Measurements from ENCODE around the gene FGF14.

FGF14 gene

GRCh38 chr13:101959016-101959415 is 442.8 kb downstream of the FGF14 start:
- Histone ChIP-seq H3K9ac (ENCODE audit: low read depth, low read length) (no peak overlapping the region), H3K9me3 (ENCODE audit: insufficient read depth, low read depth, low read length) (no peaks in the 10 kb centered on the region), H3K4me1 (ENCODE audit: insufficient read depth, low read length) (0 out of 2 replicates have a peak, but pooled peaks cover 4% of the 10 kb centered on the region), H3K27me3 (ENCODE audit: insufficient read depth, low read length) (no peaks in the 10 kb centered on the region), H3K4me3 (ENCODE audit: low read length) (no peak overlapping the region), H3K27ac (ENCODE audit: low read length) (no peak overlapping the region), H3K36me3 (ENCODE audit: insufficient read depth, low read depth, low read length) (no peaks in the 10 kb centered on the region)

- Histone ChIP-seq H3K4me1 (ENCODE audit: insufficient read depth, low read length) (0 out of 2 replicates have a peak, but pooled peaks cover 4% of the 10 kb centered on the region), H3K9me3 (ENCODE audit: insufficient read depth, low read depth, low read length) (no peaks in the 10 kb centered on the region), H3K9ac (ENCODE audit: low read depth, low read length) (no peak overlapping the region), H3K36me3 (ENCODE audit: insufficient read depth, low read depth, low read length) (no peaks in the 10 kb centered on the region), H3K4me3 (ENCODE audit: low read length) (no peak overlapping the region), H3K27me3 (ENCODE audit: insufficient read depth, low read length) (no peaks in the 10 kb centered on the region), H3K27ac (ENCODE audit: low read length) (no peak overlapping the region)
Measured at GRCh38 chr13:101955764-101956163, 446.1 kb downstream of the FGF14 start.

- no peak overlapping the region for H3K4me3 ChIP-seq (ENCODE audit: low read length)
- H3K9me3 ChIP-seq (ENCODE audit: insufficient read depth, low read depth, low read length) = no peaks in the 10 kb centered on the region
- H3K27me3 ChIP-seq (ENCODE audit: insufficient read depth, low read length) = no peaks in the 10 kb centered on the region
- no peaks in the 10 kb centered on the region for H3K36me3 ChIP-seq (ENCODE audit: insufficient read depth, low read depth, low read length)
- no peaks in the 10 kb centered on the region for H3K4me1 ChIP-seq (ENCODE audit: insufficient read depth, low read length)
- H3K9ac ChIP-seq (ENCODE audit: low read depth, low read length) = no peak overlapping the region
- no peak overlapping the region for H3K27ac ChIP-seq (ENCODE audit: low read length)
Measured at GRCh38 chr13:101951114-101951513, 450.7 kb downstream of the FGF14 start.

- Histone ChIP-seq H3K9ac (ENCODE audit: low read depth, low read length) (no peak overlapping the region), H3K27ac (ENCODE audit: low read length) (no peak overlapping the region)
Measured at GRCh38 chr13:101949681-101950080, 452.2 kb downstream of the FGF14 start.

GRCh38 chr13:101946401-101946800 is 455.4 kb downstream of the FGF14 start:
- Histone ChIP-seq H3K4me3 (ENCODE audit: low read length) (no peak overlapping the region), H3K9me3 (ENCODE audit: insufficient read depth, low read depth, low read length) (no peaks in the 10 kb centered on the region), H3K27ac (ENCODE audit: low read length) (no peak overlapping the region), H3K27me3 (ENCODE audit: insufficient read depth, low read length) (no peaks in the 10 kb centered on the region), H3K4me1 (ENCODE audit: insufficient read depth, low read length) (no peaks in the 10 kb centered on the region), H3K36me3 (ENCODE audit: insufficient read depth, low read depth, low read length) (no peaks in the 10 kb centered on the region), H3K9ac (ENCODE audit: low read depth, low read length) (no peak overlapping the region)

More at GRCh38 chr13:101949681-101950080, 452.2 kb downstream of the FGF14 start:
- Histone ChIP-seq H3K27me3 (ENCODE audit: insufficient read depth, low read length) (no peaks in the 10 kb centered on the region), H3K4me1 (ENCODE audit: insufficient read depth, low read length) (no peaks in the 10 kb centered on the region), H3K9me3 (ENCODE audit: insufficient read depth, low read depth, low read length) (no peaks in the 10 kb centered on the region), H3K36me3 (ENCODE audit: insufficient read depth, low read depth, low read length) (no peaks in the 10 kb centered on the region), H3K4me3 (ENCODE audit: low read length) (no peak overlapping the region)

- no peak overlapping the region for H3K27ac ChIP-seq (ENCODE audit: low read length)
- no peaks in the 10 kb centered on the region for H3K36me3 ChIP-seq (ENCODE audit: insufficient read depth, low read depth, low read length)
- H3K4me1 ChIP-seq (ENCODE audit: insufficient read depth, low read length) = no peaks in the 10 kb centered on the region
- H3K9me3 ChIP-seq (ENCODE audit: insufficient read depth, low read depth, low read length) = no peaks in the 10 kb centered on the region
- H3K4me3 ChIP-seq (ENCODE audit: low read length) = no peak overlapping the region
- no peaks in the 10 kb centered on the region for H3K27me3 ChIP-seq (ENCODE audit: insufficient read depth, low read length)
- no peak overlapping the region for H3K9ac ChIP-seq (ENCODE audit: low read depth, low read length)
Measured at GRCh38 chr13:101945435-101945834, 456.4 kb downstream of the FGF14 start.

GRCh38 chr13:101944521-101944920 is 457.3 kb downstream of the FGF14 start:
- Histone ChIP-seq H3K27ac (ENCODE audit: low read length) (no peak overlapping the region), H3K9ac (ENCODE audit: low read depth, low read length) (no peak overlapping the region), H3K4me3 (ENCODE audit: low read length) (no peak overlapping the region), H3K4me1 (ENCODE audit: insufficient read depth, low read length) (no peaks in the 10 kb centered on the region), H3K27me3 (ENCODE audit: insufficient read depth, low read length) (no peaks in the 10 kb centered on the region), H3K36me3 (ENCODE audit: insufficient read depth, low read depth, low read length) (no peaks in the 10 kb centered on the region), H3K9me3 (ENCODE audit: insufficient read depth, low read depth, low read length) (no peaks in the 10 kb centered on the region)

GRCh38 chr13:101942535-101943157 is 459.2 kb downstream of the FGF14 start:
- H3K9me3 ChIP-seq (ENCODE audit: insufficient read depth, low read depth, low read length) = no peaks in the 10 kb centered on the region
- H3K4me3 ChIP-seq (ENCODE audit: low read length) = no peak overlapping the region
- H3K9ac ChIP-seq (ENCODE audit: low read depth, low read length) = no peak overlapping the region
- H3K36me3 ChIP-seq (ENCODE audit: insufficient read depth, low read depth, low read length) = no peaks in the 10 kb centered on the region
- H3K4me1 ChIP-seq (ENCODE audit: insufficient read depth, low read length) = no peaks in the 10 kb centered on the region
- no peaks in the 10 kb centered on the region for H3K27me3 ChIP-seq (ENCODE audit: insufficient read depth, low read length)
- no peak overlapping the region for H3K27ac ChIP-seq (ENCODE audit: low read length)

- H3K27ac ChIP-seq (ENCODE audit: low read length) = no peak overlapping the region
- H3K36me3 ChIP-seq (ENCODE audit: insufficient read depth, low read depth, low read length) = no peaks in the 10 kb centered on the region
- no peaks in the 10 kb centered on the region for H3K9me3 ChIP-seq (ENCODE audit: insufficient read depth, low read depth, low read length)
- no peak overlapping the region for H3K4me3 ChIP-seq (ENCODE audit: low read length)
- no peak overlapping the region for H3K9ac ChIP-seq (ENCODE audit: low read depth, low read length)
- H3K27me3 ChIP-seq (ENCODE audit: insufficient read depth, low read length) = no peaks in the 10 kb centered on the region
- no peaks in the 10 kb centered on the region for H3K4me1 ChIP-seq (ENCODE audit: insufficient read depth, low read length)
Measured at GRCh38 chr13:101942038-101942437, 459.8 kb downstream of the FGF14 start.

GRCh38 chr13:101941095-101941783 is 460.6 kb downstream of the FGF14 start:
- Histone ChIP-seq H3K36me3 (ENCODE audit: insufficient read depth, low read depth, low read length) (no peaks in the 10 kb centered on the region), H3K27me3 (ENCODE audit: insufficient read depth, low read length) (no peaks in the 10 kb centered on the region), H3K27ac (ENCODE audit: low read length) (no peak overlapping the region), H3K4me3 (ENCODE audit: low read length) (no peak overlapping the region), H3K9me3 (ENCODE audit: insufficient read depth, low read depth, low read length) (no peaks in the 10 kb centered on the region), H3K9ac (ENCODE audit: low read depth, low read length) (no peak overlapping the region), H3K4me1 (ENCODE audit: insufficient read depth, low read length) (no peaks in the 10 kb centered on the region)

- H3K4me1 ChIP-seq (ENCODE audit: insufficient read depth, low read length) = no peaks in the 10 kb centered on the region
- no peaks in the 10 kb centered on the region for H3K36me3 ChIP-seq (ENCODE audit: insufficient read depth, low read depth, low read length)
- no peak overlapping the region for H3K4me3 ChIP-seq (ENCODE audit: low read length)
- H3K27ac ChIP-seq (ENCODE audit: low read length) = no peak overlapping the region
- no peaks in the 10 kb centered on the region for H3K27me3 ChIP-seq (ENCODE audit: insufficient read depth, low read length)
- H3K9ac ChIP-seq (ENCODE audit: low read depth, low read length) = no peak overlapping the region
- H3K9me3 ChIP-seq (ENCODE audit: insufficient read depth, low read depth, low read length) = no peaks in the 10 kb centered on the region
Measured at GRCh38 chr13:101939370-101939769, 462.5 kb downstream of the FGF14 start.

- H3K36me3 ChIP-seq (ENCODE audit: insufficient read depth, low read depth, low read length) = no peaks in the 10 kb centered on the region
- no peaks in the 10 kb centered on the region for H3K4me1 ChIP-seq (ENCODE audit: insufficient read depth, low read length)
- H3K27ac ChIP-seq (ENCODE audit: low read length) = no peak overlapping the region
- no peak overlapping the region for H3K4me3 ChIP-seq (ENCODE audit: low read length)
- H3K9ac ChIP-seq (ENCODE audit: low read depth, low read length) = no peak overlapping the region
- no peaks in the 10 kb centered on the region for H3K27me3 ChIP-seq (ENCODE audit: insufficient read depth, low read length)
- no peaks in the 10 kb centered on the region for H3K9me3 ChIP-seq (ENCODE audit: insufficient read depth, low read depth, low read length)
Measured at GRCh38 chr13:101935828-101936227, 466.0 kb downstream of the FGF14 start.
